Stimulated activated CD4-positive, alpha-beta T cell treated with anti-CD3 and anti-CD28 coated beads, Interleukin-1b, Interleukin-23, amount 100 ng/mL, for 1 hour (primary cell): ENCODE results near the gene ZCCHC10.
"Not testable (repeated sequence)": the region's sequence is repeated elsewhere in the genome, so short reads cannot be mapped to it uniquely, and the experiment has no call there.

Source experiments
- DNase-seq, 2 donors: peaks; one replicate each; pipeline ENCODE4 v3.0.0-alpha.2; 2020; ENCODE audit warnings: low read depth in 2 of 2

Gene ZCCHC10

DNA sequence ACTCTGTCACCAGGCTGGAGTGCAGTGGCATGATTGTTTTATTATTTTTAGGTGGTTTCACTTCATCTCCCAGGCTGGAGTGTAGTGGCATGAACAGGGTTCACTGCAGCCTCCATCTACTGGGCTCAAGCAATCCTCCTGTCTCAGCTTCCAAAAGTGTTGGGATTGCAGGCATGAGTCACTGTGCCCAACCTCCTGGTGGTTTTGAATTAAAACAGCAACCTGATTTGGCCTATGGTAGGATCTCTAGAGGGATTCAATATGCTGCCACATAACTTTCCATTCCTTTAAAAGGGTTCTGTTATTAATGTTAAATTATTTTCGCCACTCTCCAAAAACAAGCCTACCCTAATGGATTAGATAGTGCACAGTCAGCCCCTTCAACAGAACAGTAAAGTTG, 15.6 kb upstream of the ZCCHC10 start:
- no peak for DNase-seq

DNA sequence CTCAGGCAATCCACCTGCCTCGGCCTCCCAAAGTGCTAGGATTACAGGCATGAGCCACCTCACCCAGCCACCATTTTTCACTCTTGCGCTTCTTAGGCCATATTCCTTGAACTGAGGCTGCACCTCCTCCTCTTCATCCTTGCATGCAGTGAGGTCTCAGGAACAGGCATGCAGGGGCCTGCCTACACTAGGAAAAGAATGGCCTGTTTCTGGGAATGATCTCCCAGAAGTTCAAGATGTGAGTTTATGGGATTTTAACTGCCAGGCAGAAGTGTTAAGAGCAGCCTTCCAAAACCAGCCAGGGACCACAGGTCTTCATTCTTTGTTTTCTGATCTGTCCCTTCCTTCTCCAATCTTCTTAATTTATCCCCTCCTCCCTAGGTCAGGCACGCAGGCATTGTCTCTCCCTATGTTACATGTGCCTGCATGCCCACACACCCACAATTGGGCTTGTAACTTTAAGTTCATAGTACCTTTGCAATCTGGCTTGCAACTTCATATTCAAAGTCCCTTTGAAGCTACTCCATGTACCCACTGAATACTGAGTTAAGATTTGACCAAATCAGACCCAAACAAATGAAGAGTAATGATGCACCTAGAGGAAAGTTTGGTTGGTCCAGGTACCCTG, 14.9 kb upstream of the ZCCHC10 start:
- no peak for DNase-seq

DNA sequence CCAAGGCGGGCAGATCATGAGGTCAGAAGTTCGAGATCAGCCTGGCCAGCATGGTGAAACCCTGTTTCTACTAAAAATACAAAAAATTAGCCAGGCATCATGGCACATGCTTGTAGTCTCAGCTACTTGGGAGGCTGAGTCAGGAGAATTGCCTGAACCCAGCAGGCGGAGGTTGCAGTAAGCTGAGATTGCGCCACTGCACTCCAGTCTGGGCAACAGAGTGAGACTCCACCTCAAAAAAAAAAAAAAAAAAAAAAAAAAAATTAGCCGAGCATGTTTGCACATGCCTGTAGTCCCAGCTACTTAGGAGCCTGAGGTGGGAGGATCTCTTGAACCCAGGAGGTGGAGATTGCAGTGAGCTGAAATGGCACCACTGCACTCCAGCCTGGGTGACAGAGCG, 10.3 kb upstream of the ZCCHC10 start:
- not testable (repeated sequence) for DNase-seq

- no peak for DNase-seq
Observed at GRCh38 chr5:133035224-133035623, 8.9 kb upstream of the ZCCHC10 start.

GRCh38 chr5:133034064-133034463, 7.7 kb upstream of the ZCCHC10 start:
- no peak for DNase-seq

- no peak for DNase-seq
Observed at GRCh38 chr5:133032852-133033742, 6.7 kb upstream of the ZCCHC10 start.

GRCh38 chr5:133030343-133031005, 4.1 kb upstream of the ZCCHC10 start:
- no peak for DNase-seq

DNA sequence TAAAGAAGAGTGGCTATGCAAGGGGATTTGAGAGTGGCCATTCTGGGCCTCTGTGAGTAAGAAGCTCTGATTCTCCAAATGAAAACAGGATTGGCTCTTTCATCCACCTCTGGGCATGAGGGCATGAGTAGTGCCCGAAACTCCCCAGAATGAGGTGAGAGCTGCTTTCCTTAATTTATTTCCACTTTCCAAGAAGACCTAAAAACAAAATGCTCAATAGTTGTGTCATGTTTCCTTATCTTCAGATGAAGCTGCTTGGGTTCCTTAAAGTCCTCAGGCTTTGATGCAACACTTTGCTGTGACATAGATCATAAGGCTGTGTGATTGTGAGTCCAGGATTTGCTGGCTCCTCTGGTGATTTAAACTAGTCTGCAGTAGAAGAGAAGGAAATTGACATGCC, 3.1 kb upstream of the ZCCHC10 start:
- DNase-seq: no peak

- no peak for DNase-seq
Observed at GRCh38 chr5:133026664-133027153, 360 bp upstream of the ZCCHC10 start.

- not testable (repeated sequence) for DNase-seq
Observed at GRCh38 chr5:133019471-133019870, 6.9 kb downstream of the ZCCHC10 start.

DNA sequence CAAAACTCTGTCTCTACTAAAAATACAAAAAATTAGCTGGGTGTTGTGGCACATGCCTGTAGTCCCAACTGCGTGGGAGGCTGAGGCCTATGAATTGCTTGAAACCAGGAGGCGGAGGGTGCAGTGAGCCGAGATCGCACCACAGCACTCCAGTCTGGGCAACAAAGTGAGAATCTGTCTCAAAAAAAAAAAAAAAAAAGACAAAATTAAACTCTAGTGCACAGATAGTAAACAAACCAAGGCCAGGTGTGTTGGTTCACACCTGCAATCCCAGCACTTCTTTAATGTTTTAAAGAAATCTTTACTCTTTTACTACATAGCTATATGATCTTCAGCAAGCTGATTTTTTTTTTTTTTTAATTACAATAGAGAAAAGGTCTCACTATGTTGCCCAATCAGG, 8.4 kb downstream of the ZCCHC10 start:
- DNase-seq: no peak

DNA sequence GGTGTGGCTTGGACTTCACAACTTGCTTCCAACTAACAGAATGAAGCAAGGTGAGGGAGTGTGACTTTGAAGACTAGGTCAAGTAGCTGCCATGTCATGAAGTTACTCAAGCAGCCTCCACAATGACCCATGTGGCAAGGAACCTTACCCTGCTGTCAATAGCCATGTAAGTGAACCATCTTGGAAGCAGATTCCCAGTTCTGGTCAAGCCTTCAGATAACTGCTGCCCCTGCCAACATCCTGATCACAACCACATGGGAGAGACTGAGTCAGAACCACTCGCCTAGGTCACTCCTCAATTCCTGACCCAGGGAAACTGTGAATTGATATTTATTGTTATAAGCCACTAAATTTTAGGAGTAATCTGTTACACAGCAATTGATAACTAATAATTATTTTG, 10.9 kb downstream of the ZCCHC10 start:
- DNase-seq: no peak

- not testable (repeated sequence) for DNase-seq
Observed at GRCh38 chr5:133008455-133008854, 17.9 kb downstream of the ZCCHC10 start.

DNA sequence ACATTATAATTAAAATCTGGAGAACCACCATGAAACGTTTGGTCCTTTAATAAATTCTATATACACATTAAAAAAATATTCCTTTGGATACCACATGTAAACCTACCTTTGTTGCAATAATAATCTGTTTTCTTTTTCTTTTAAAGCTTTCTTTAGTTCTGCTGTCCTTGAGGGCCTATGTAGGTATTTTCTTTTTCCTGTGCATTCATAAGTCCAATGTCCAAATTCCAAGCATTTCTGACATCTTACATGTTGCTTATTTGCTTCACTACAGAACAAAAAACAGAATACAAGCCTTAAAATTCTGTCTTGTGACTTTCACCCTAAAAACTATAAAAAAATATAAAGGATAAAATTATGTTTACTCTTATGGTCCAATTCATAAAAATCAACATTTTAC, 19.7 kb downstream of the ZCCHC10 start:
- DNase-seq: no peak

DNA sequence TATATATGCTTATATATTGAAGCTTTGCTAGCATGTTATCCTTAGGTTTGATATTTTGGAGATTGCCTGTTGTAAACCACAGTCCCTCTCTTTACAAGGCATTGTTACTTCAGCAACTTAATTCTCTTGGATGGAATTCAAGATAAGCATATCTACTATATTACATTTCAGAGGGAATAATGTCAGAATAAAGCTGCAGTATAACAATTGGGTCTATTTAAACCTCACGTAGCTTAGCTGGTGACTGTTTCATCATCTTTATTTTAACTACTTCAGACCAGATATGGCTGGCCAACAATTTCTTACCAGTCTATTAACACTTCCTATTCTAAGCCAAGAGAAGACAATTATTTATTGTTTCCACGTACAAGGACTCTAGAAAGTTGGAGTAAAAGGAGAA, 27.1 kb downstream of the ZCCHC10 start:
- DNase-seq: no peak

DNA sequence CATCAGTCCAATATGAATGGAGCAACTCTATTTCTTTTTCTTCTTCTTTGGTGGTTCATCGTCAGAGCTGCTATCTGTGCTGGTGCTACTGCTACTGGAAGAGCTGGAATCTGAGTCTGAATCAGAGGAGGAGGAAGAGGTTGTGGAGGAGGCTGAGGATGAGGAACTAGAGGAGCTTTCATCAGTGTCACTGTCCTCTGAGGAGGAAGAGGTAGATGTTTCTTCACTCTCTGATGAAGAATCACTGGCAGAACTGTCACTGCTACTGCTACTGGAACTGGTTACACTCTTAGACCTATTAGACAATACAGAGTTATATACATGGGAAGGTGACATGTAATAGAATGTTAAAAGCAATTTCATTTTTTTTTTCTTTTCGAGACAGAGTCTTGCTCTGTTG, 27.8 kb downstream of the ZCCHC10 start:
- DNase-seq: no peak

GRCh38 chr5:132996307-132996706, 30.0 kb downstream of the ZCCHC10 start:
- no peak for DNase-seq

DNA sequence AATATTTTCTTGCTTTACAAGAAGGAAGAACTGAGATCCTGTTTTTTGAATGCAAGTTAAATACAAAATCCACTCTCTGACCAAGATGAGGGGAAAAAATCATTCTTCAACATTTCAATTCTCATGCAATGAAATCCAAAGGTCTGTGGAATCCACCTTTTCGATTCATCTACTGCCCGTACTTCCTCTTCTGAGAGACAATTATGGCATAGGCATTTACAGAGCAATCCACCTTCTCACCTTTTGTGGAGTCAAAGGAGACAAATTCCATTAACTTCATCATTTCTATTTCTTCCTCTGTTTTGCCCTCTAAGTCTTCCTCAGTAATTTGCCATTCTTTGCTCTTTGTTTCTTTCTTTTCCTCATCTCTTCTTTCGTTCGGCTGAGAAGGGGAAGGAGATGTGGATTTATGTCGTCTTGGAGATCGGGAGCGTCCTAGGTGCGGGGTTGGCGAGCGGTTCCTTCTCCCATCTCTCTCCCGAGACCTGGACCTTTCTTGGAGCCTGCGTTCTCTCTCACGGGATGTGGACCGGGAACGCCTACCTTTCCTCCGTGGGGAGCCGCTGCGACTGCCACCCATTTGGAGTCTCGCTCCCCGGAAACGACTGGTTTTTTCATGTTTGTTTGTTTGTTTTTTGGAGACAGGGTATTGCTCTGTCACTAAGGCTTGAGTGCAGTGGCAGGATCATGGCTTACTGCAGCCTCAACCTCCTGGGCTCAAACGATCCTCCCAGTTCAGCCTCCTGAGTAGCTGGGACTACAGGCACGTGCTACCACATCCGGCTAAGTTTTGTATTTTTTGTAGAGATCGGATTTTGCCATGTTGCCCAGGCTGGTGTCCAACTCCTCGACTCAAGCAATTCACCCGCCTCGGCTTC, 38.6 kb downstream of the ZCCHC10 start:
- DNase-seq: no peak

- DNase-seq: not testable (repeated sequence)
Observed at GRCh38 chr5:132982971-132983370, 43.4 kb downstream of the ZCCHC10 start.

- DNase-seq: no peak
Observed at GRCh38 chr5:132981288-132981687, 45.1 kb downstream of the ZCCHC10 start.

GRCh38 chr5:132979976-132980375, 46.4 kb downstream of the ZCCHC10 start:
- DNase-seq: no peak
